Transverse colon (tissue), 4 donors: ENCODE data around the gene UBLCP1. TPM values are rescaled to one million over a fixed set of nuclear protein-coding genes. Genes with fewer than 3 reads are reported as not detected.

Experiments
- DNase-seq: peaks from one replicate; pipeline ENCODE4 v3.0.0-alpha.2; 2019
- H3K27ac ChIP-seq, 4 donors: fragments of 200-600 bp; sonication (generic); 2 replicates each; pipeline ENCODE4 v1.5.1; 2016 to 2018; ENCODE audit warnings: inconsistent platforms in 4 of 4
- H3K27me3 ChIP-seq: fragments of 200-600 bp; sonication (generic); 2 replicates; pipeline ENCODE4 v1.5.1; 2017; ENCODE audit warnings: inconsistent platforms
- H3K36me3 ChIP-seq, 4 donors: fragments of 200-600 bp; sonication (generic); 2 replicates each; pipeline ENCODE4 v1.5.1; 2017 to 2019; ENCODE audit warnings: inconsistent platforms in 4 of 4
- H3K4me1 ChIP-seq, 4 donors: fragments of 200-600 bp; sonication (generic); 2 replicates each; pipeline ENCODE4 v1.5.1; 2017 to 2020; ENCODE audit warnings: inconsistent platforms in 4 of 4
- H3K4me3 ChIP-seq, 4 donors: fragments of 200-600 bp; sonication (generic); 1 replicate in 1 of 4; 2 replicates in 3 of 4; pipeline versions ENCODE4 v1.5.1 to v1.6.1; 2017 to 2019; ENCODE audit warnings: inconsistent platforms in 4 of 4
- H3K9me3 ChIP-seq, 2 donors: fragments of 200-600 bp; sonication (generic); 2 replicates each; pipeline ENCODE4 v1.5.1; 2017 to 2019; ENCODE audit warnings: inconsistent platforms in 2 of 2
- CTCF ChIP-seq, 5 experiments: fragments of 200-600 bp in 3 of 5; fragments of 450-650 bp in 2 of 5; sonication (generic) in 3 of 5; IDR thresholded peaks; 1 replicate in 2 of 5; 2 replicates in 3 of 5; pipeline ENCODE4 v1.5.1; 2016 to 2017; ENCODE audit warnings: antibody characterized with exemption in 5 of 5, inconsistent platforms in 3 of 5, mild to moderate bottlenecking in 2 of 5, moderate library complexity in 1 of 5
- EP300 ChIP-seq: sonication (generic); formaldehyde crosslinking; IDR thresholded peaks from one replicate; pipeline ENCODE4 v1.6.1; 2017; ENCODE audit warnings: antibody characterized with exemption, low read depth
- POLR2A ChIP-seq: fragments of 450-650 bp; IDR thresholded peaks from one replicate; pipeline ENCODE4 v1.6.1; 2016; ENCODE audit warnings: antibody characterized with exemption, mild to moderate bottlenecking, moderate library complexity
- POLR2AphosphoS5 ChIP-seq, 3 donors: sonication (generic); formaldehyde crosslinking; IDR thresholded peaks; one replicate each; pipeline ENCODE4 v1.6.1; 2016; ENCODE audit warnings: antibody characterized with exemption in 3 of 3
- WGBS, 2 donors: methylation state at CpG; one replicate each; pipeline ENCODE4 v1.1.5; 2018; ENCODE audit warnings: low coverage in 1 of 2; 5-methylcytosine and 5-hydroxymethylcytosine counted together
- in situ Hi-C, 4 donors: fragments of 200-750 bp; cut with MboI; loops; one replicate each; pipeline versions ENCODE4 v1.15.0 to v1.15.1; 2017; ENCODE audit warnings: low sequenced_read_pairs in 3 of 4, low pct_ligation_motif_present in 1 of 4, low pct_unique_long_range_greater_than_20kb in 1 of 4
- intact Hi-C: fragments of 100-400 bp; cut with DNase I; formaldehyde crosslinking; loops from one replicate; pipeline ENCODE4 v1.15.1; 2023; ENCODE audit warnings: low total_unique reads
- total RNA-seq, 4 donors: library from RNA; depleted of rRNA; stranded (reverse); fragments of >200 nt; gene quantifications; one replicate each; pipeline ENCODE4 v1.1.0, GENCODE V29; 2016

Gene UBLCP1
- total RNA-seq, 4 donors from 2014 or later = 2.2 to 15.2 (median 8.8) TPM

- in situ Hi-C loops = no loop called here
- WGBS, 2 donors = 87 to 94% methylated on average over 2 of the region's 2 CpGs
- TF ChIP-seq EP300 (no peak), POLR2A (no peak), POLR2AphosphoS5 (IDR thresholded peaks at IDR 0.05) (no peak), CTCF (IDR thresholded peaks at IDR 0.05) (no peak)
- intact Hi-C loops = no loop called here
- Histone ChIP-seq H3K4me1 (peaks cover 0 to 9% (median 6%) of the 10 kb centered on the region in 4 donors), H3K27me3 (no peaks in the 10 kb centered on the region), H3K4me3 (no peak overlapping the region), H3K9me3 (no peaks in the 10 kb centered on the region), H3K36me3 (no peaks in the 10 kb centered on the region), H3K27ac (no peak overlapping the region)
- no peak for DNase-seq
These were observed 46.6 kb upstream of the UBLCP1 start for GRCh38 chr5:159216454-159216853.

GRCh38 chr5:159217236-159217635, 45.9 kb upstream of the UBLCP1 start:
- 80% methylated on average over 2 of the region's 2 CpGs; no CpG with 5 or more reads in 1 of the 2 donors for WGBS, 2 donors
- Histone ChIP-seq H3K36me3 (no peaks in the 10 kb centered on the region), H3K4me3 (no peak overlapping the region), H3K27me3 (no peaks in the 10 kb centered on the region), H3K9me3 (no peaks in the 10 kb centered on the region), H3K27ac (no peak overlapping the region), H3K4me1 (peaks cover 0 to 5% (median under 1%) of the 10 kb centered on the region in 4 donors)
- in situ Hi-C loops (no loop called here), intact Hi-C loops (no loop called here)
- DNase-seq = no peak
- TF ChIP-seq EP300 = no peak

- H3K36me3 ChIP-seq = no peaks in the 10 kb centered on the region
- H3K4me1 ChIP-seq = peaks cover 0 to 5% (median 0%) of the 10 kb centered on the region in 4 donors
- no peaks in the 10 kb centered on the region for H3K9me3 ChIP-seq
- no peak for DNase-seq
- no peak overlapping the region for H3K27ac ChIP-seq
- H3K4me3 ChIP-seq = no peak overlapping the region
- H3K27me3 ChIP-seq = no peaks in the 10 kb centered on the region
- whole genome bisulfite sequencing, 2 donors = 49 to 62% methylated on average over 2 of the region's 2 CpGs
- no peak for TF ChIP-seq POLR2AphosphoS5 (IDR thresholded peaks at IDR 0.05)
- no peak for TF ChIP-seq EP300
- TF ChIP-seq POLR2A = no peak
- TF ChIP-seq CTCF (IDR thresholded peaks at IDR 0.05) = no peak
- in situ Hi-C loops = no loop called here
- intact Hi-C loops = no loop called here
These were observed 44.5 kb upstream of the UBLCP1 start for GRCh38 chr5:159218595-159219023.

GRCh38 chr5:159220206-159220605, 42.9 kb upstream of the UBLCP1 start:
- in situ Hi-C loops = no loop called here

More at GRCh38 chr5:159220206-159220605, 42.9 kb upstream of the UBLCP1 start:
- no peak for DNase-seq
- H3K36me3 ChIP-seq = no peaks in the 10 kb centered on the region
- H3K4me1 ChIP-seq = peaks cover 0 to 5% (median 0%) of the 10 kb centered on the region in 4 donors
- TF ChIP-seq CTCF (IDR thresholded peaks at IDR 0.05) (no peak), POLR2AphosphoS5 (IDR thresholded peaks at IDR 0.05) (no peak), EP300 (no peak)
- no peak overlapping the region for H3K27ac ChIP-seq
- no peaks in the 10 kb centered on the region for H3K27me3 ChIP-seq
- intact Hi-C loops = no loop called here
- WGBS, 2 donors = 78 to 90% methylated on average over 4 to 5 of the region's 5 CpGs
- no peaks in the 10 kb centered on the region for H3K9me3 ChIP-seq
- H3K4me3 ChIP-seq = no peak overlapping the region
